Measurements from ENCODE around the gene CYB5R3.

- no peak for TF ChIP-seq CTCF (conservative IDR thresholded peaks at IDR 0.05)
- TF ChIP-seq EZH2 (IDR thresholded peaks at IDR 0.05; ENCODE audit: low read depth), result no peak
Measured at GRCh38 chr22:42610186-42610585, 39.0 kb downstream of the CYB5R3 start.

Data from PC-9 (cell line).